ENCODE results near the gene RNF145. TPM values are rescaled to one million over a fixed set of nuclear protein-coding genes. Genes with fewer than 3 reads are reported as not detected.
"Not testable (repeated sequence)": the region's sequence is repeated elsewhere in the genome, so short reads cannot be mapped to it uniquely, and the experiment has no call there.

RNF145 gene
- total RNA-seq, 1 donor from 2014 or later, result 93.1 TPM

GRCh38 chr5:159241946-159242552 lies 32.7 kb upstream of the RNF145 start:
- H3K4me1 Mint-ChIP-seq, result peaks cover 4% of the 10 kb centered on the region
- H3K27me3 Mint-ChIP-seq (ENCODE audit: low read depth), result peaks cover 19% of the 10 kb centered on the region
- no peaks in the 10 kb centered on the region for H3K36me3 Mint-ChIP-seq
- H3K9me3 Mint-ChIP-seq, result no peaks in the 10 kb centered on the region
- no peak for DNase-seq (ENCODE audit: low spot score in 2 of 2, unreplicated experiment in 2 of 2)
- H3K27ac Mint-ChIP-seq, result no peak overlapping the region
- H3K4me3 Mint-ChIP-seq, result no peak overlapping the region
- TF ChIP-seq CTCF (IDR thresholded peaks at IDR 0.05; ENCODE audit: unreplicated experiment), result no peak

- peaks cover 8% of the 10 kb centered on the region for H3K27me3 Mint-ChIP-seq (ENCODE audit: low read depth)
- no peak overlapping the region for H3K4me3 Mint-ChIP-seq
- H3K27ac Mint-ChIP-seq, result no peak overlapping the region
Observed at GRCh38 chr5:159240301-159240870, 31.0 kb upstream of the RNF145 start.

GRCh38 chr5:159235871-159236520 lies 26.6 kb upstream of the RNF145 start:
- H3K27me3 Mint-ChIP-seq (ENCODE audit: low read depth), result peaks cover 17% of the 10 kb centered on the region
- not testable (repeated sequence) for H3K4me3 Mint-ChIP-seq; H3K9me3 Mint-ChIP-seq; H3K27ac Mint-ChIP-seq; H3K4me1 Mint-ChIP-seq; DNase-seq (ENCODE audit: low spot score in 2 of 2, unreplicated experiment in 2 of 2); H3K36me3 Mint-ChIP-seq

More at GRCh38 chr5:159240301-159240870, 31.0 kb upstream of the RNF145 start:
- Mint-ChIP-seq H3K9me3 (no peaks in the 10 kb centered on the region), H3K4me1 (peaks cover 4% of the 10 kb centered on the region), H3K36me3 (no peaks in the 10 kb centered on the region)
- no peak for TF ChIP-seq CTCF (IDR thresholded peaks at IDR 0.05; ENCODE audit: unreplicated experiment)
- DNase-seq (ENCODE audit: low spot score in 2 of 2, unreplicated experiment in 2 of 2), result no peak

GRCh38 chr5:159231167-159231566 lies 21.8 kb upstream of the RNF145 start:
- no peak for TF ChIP-seq CTCF (IDR thresholded peaks at IDR 0.05; ENCODE audit: unreplicated experiment)
- Mint-ChIP-seq H3K9me3 (no peaks in the 10 kb centered on the region), H3K4me3 (no peak overlapping the region), H3K27ac (no peak overlapping the region), H3K36me3 (no peaks in the 10 kb centered on the region), H3K4me1 (no peaks in the 10 kb centered on the region), H3K27me3 (ENCODE audit: low read depth) (peaks cover 25% of the 10 kb centered on the region)
- no peak for DNase-seq (ENCODE audit: low spot score in 2 of 2, unreplicated experiment in 2 of 2)

- Mint-ChIP-seq H3K27ac (no peak overlapping the region), H3K36me3 (no peaks in the 10 kb centered on the region), H3K9me3 (no peaks in the 10 kb centered on the region), H3K4me3 (no peak overlapping the region), H3K27me3 (ENCODE audit: low read depth) (peaks cover 25% of the 10 kb centered on the region), H3K4me1 (no peaks in the 10 kb centered on the region)
- no peak for TF ChIP-seq CTCF (IDR thresholded peaks at IDR 0.05; ENCODE audit: unreplicated experiment)
- DNase-seq (ENCODE audit: low spot score in 2 of 2, unreplicated experiment in 2 of 2), result no peak
Observed at GRCh38 chr5:159230657-159231056, 21.3 kb upstream of the RNF145 start.

GRCh38 chr5:159228097-159228496 lies 18.7 kb upstream of the RNF145 start:
- H3K4me1 Mint-ChIP-seq; H3K4me3 Mint-ChIP-seq; DNase-seq (ENCODE audit: low spot score in 2 of 2, unreplicated experiment in 2 of 2); H3K9me3 Mint-ChIP-seq; H3K27ac Mint-ChIP-seq; H3K36me3 Mint-ChIP-seq: not testable (repeated sequence)
- peaks cover 31% of the 10 kb centered on the region for H3K27me3 Mint-ChIP-seq (ENCODE audit: low read depth)
